HuH-7 (cell line): Measurements from ENCODE around the gene PEAK1.
A peak's percentile ranks its signal among the peaks of the same experiment; 100 is the strongest.
"Not testable (repeated sequence)": the region's sequence is repeated elsewhere in the genome, so short reads cannot be mapped to it uniquely, and the experiment has no call there.

Experiments
- DNase-seq: peaks from one replicate; pipeline ENCODE4 v3.0.0; 2011; ENCODE audit warnings: low spot score

PEAK1 gene

DNA sequence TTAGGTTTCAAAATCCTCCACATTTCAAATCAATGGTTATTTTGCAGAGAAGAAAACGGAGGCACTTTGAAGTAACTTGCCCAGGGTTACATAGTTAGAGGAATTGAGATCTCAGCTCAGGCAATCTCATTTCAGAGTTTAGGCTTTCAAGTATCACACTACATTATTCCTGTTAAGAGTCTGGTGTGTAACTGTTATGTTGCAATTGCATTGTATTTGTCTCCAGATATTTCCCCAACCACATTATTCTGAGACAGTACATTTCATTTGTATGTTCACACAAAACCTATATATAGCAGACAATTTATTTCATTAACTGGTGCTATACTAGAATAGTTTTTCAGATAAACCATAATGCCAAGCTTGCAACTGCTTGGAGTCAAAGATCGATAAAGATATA, 194.8 kb downstream of the PEAK1 start:
- DNase-seq: no peak

DNA sequence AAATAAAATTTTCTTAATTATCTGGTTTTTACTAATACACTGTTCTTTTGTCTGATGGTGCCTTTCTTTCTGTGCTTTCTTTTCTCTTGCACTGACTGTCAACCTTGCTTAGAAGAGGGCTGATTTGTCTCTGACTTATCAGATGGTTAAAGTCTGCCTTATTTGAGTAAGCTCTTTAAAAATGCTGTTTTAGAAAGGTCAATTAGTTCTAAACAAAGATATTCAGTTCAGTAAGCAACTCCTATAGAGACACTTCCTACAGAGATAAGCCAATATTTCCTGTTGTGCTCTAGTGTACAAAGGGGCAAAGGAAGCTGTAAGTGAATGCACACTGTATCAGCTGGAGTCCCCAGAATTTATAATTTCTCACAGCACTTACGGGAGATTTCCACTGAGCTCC, 195.6 kb downstream of the PEAK1 start:
- DNase-seq: peak; percentile 25

DNA sequence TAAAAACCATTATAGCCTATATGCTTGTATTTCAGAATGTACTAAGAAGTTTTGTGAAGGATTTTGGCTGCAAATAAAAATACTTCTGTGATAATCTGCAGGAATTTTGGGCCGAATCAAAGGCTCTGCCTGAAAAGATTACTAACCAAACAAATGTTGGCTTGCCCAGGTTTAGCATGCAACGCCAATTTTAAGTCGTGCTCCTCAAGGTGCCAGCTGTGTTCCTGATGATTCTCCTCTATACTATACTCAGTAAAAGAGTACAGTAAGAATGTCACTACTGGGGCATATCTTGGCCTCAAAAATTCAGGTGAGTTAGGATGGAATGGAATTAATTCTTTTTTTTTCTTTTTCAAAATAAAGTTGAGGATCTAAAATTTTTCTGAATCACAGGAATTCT, 198.2 kb downstream of the PEAK1 start:
- no peak for DNase-seq

DNA sequence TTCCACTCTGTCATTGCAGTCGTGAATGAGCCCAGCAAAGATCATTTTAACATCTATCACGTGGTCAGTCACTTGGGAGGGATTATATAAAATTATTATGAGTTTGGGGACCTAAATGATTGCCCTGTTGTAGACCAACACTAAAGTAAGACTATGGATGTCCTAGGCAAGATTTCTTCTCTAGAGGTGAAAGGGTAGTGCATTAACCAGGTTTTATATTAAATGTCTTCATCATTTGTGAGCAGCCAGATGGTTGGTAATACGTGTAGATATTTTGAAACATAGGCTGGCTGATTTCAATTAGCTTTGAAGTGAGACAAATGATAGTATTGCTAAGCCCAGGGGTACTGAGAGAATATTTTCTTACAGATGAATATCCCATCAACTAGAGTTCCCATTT, 198.7 kb downstream of the PEAK1 start:
- DNase-seq: no peak

DNA sequence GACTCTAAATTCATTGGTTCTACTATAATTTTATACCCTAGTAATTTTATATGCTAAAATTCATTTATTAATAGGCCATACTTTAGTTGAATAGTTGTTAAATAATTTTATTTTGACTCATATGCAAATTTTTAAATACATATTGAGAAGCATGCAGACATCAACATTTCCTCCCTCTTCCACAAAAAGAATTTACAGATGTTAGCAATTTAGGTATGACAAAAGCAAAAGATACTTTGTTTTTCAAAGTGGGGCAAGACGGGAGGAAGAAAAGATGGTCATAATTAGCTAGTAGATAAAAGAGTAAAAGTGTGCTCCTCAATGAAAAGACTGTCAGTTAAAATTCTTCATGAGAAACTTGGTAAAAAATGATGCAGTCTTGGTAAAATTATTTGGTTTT, 200.1 kb downstream of the PEAK1 start:
- DNase-seq: no peak

DNA sequence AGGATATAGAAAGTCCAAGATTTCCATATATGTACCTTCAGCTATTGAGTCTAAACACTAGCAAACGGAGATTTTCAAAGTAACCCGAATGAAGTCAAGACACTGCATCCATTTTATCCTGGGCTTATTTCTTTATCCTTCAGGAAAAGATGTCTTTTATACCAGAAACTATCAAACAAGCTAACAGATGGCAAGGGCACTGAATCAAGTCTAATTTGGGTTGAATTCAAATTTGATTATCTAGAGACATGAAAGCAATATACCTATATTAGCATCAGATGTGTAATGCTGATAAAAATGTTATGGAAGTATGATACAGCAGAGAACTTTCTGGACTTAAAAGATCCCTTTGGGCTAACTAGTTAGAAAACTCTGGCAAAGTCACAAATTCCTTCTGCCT, 210.7 kb downstream of the PEAK1 start:
- DNase-seq: no peak

DNA sequence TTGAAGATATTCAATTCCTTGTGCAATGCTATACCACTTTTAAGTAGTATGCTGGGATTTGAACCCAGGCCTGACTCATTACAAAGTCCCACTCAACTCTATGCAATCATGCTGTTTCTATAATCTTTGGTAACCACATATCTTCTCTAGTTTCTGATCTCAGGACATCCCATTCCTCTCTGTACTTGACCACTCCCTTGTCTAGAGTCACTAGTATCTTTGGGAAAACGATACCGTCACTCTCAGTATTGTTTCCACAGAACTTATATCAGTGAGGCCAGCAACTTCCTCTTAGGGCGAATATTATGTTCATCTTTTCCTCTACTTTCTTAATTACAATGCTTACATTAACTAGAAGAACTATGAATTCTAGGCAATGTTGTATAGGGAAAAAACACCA, 211.7 kb downstream of the PEAK1 start:
- no peak for DNase-seq

DNA sequence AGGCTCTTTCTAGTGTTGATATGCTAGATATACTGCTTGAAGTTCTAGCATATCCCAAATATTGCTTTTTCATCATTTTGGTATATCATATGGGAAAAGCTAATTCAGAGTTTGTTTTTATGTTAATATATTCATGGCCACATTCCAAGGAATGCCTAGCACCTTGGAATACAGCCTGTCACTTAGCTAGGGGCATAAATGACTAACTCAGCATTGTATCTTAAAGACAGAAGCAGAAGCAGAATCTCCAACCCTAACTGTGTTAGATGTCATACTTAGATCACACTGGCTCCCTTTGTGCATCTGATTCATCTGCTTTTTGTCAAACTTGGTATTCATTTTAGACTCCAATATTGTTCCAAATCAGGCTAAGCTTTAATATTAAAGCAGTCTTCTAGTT, 218.2 kb downstream of the PEAK1 start:
- no peak for DNase-seq

DNA sequence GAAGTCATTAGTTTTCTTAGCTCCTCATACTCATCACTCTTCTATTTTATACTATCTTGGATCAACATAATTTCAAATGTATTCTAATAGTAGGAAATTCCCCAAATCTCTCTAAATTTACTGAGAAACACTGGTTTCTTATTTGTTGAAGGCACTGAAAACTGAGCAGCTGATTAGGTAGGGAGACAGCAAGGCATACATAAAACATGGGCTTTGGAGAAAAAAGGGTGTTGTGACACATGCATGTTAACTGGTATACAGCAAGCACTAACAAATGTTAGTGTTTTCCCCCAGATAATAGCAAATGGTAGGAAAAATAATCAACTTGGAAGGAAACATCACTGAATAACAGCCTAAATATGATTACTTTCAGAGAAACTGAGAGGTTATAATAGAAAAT, 223.5 kb downstream of the PEAK1 start:
- DNase-seq: no peak

DNA sequence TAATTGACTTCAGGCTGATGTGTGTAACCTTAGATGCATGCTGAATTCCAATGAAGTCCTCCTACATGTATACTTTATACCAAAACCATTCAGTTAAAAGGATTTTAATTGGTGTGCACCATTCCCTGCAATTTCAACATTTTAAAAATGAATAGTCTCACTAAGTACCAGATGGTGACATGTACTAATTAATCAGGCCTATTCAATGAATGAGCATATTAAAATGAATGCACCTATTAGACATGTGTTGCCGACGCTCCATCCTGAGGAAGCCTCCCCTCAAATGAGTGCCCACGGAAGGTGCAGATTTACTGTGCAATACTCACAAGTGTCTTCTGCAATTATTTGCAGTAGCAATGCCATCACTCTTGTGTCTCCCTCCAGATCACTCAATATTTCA, 224.3 kb downstream of the PEAK1 start:
- DNase-seq: no peak

DNA sequence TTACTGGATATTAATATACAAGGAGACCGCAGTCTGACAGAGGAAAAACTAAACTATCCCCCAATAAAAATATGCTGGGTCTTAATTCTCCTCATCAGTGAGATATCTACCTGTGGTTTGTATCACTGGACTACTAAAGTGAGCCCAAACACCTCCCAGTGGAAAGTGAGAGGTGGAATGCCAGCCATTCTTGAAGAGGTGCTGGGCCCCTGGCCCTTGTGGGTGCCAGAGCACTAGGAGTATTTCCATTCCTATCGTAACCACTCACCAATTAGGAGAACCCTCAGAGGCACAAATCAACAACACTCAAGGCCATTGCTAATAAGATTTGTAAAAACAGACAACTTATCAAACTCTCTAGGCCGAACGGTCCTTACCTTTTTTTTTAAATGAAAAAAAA, 227.5 kb downstream of the PEAK1 start:
- DNase-seq: no peak

DNA sequence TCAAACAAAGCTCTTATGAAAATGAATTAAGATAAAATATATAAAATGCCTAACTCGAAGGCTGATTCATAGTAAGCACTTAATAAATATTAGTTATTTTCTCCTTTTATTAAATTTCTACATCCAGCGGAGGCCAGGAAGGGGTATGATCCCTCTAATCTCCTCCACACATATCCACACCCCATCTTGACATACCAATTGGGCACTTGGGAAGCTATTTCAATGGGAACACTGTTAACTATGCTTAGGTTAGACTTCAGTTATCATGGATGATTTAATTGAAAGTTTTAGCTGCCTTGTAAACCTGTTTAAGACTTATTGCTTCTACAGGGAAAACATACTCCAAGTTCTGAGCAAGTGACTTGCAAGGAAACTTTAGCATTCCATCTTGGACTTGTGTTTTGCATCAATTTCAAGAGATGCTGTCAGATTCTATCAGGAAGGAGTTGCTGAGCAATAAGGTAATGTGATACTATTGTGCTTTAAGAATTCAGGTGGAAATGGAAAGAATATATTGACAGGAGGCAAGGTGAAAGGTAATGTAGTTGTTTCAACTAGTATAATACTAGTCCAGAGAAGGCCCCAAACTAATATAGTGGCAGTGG, 228.6 kb downstream of the PEAK1 start:
- no peak for DNase-seq

DNA sequence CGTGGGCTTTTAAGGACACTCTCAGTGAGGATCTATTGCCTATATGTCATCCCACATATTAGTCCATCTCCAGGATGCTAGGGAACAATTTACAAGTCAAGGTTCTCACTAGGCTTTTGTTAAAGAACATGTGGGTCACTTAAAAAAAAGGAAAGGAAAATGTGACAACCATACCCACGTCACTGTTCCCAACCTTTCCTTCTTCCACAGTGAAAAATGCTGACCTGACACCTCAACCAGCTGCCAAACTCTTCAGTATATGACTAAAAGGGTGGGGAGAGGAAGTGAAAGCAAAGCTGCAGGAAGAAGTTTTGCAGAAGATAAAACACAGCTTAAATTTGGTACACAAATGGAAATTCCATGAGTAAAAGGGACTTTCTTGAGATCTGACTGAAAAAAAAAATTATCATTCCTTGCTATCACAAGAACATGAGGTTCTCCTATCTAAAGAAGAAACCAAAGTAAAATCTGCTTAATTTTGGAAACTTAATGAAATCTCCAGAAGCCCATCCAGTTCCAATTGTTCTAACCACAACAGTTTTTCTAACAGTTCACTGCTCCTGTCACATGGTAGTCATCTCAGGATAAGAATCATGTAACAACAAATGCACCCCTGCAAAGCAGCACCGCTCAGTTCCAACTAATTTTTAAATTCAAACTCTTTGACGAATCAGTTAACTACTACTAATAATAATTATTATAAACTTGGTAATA, 232.0 kb downstream of the PEAK1 start:
- no peak for DNase-seq

DNA sequence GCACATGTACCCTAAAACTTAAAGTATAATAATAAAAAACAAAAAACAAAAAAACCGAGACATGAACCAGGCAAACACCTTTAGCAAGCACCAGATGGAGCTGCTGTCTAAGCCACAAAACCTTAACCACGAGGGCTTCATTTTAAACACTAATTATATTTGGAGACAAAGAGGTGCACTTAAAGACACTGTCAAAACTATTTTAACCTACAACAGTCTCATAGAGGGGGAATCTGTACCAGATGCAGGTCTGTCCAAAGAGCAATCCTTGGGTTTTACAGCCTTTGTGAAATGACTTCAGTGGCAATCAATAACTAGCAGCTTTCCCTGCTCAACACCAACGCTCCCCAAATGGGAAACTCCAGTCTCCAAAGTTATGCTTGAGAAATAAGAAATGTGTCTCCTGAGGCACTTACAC, 233.3 kb downstream of the PEAK1 start:
- peak; percentile 12 for DNase-seq

DNA sequence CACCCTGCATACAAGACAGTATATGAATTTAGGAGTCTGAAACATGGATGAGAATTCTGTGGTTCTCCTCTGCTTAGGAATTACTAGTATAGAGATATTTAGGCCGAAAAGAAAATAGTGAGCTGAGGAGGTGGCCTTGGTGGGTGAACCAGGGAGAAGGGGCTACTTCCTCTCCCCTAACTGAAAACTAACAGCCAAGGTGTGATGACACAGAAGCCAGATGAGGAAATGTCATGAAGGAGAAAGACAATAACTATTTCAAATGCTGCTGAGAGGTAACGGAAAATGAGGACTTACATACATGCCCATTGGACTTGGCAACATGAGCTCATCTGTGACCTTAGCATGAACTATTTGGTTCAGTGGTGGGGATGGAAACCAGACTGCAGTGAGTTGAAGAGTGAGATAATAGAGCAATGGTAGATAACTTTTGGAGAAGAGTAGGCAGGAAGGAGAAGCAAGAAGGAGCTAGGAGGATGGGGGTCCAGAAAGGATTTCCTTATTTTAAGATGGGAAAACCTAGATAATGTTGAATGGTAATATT, 234.6 kb downstream of the PEAK1 start:
- no peak for DNase-seq

DNA sequence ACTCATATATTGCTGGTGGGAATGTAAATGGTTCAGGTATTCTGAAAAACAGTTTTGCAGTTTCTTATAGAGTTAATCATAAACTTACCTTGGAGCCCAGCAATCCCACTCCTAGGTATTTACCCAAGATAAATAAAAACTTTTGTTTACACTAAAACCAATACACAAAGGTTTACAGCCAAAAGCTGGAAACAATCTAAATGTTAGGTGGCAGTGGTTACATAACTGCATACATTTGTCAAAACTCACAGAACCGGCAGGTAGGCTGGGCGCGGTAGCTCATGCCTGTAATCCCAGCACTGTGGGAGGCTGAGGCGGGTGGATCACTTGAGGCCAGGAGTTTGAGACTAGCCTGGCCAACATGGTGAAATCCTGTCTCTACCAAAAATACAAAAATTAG, 235.6 kb downstream of the PEAK1 start:
- peak; percentile 29 for DNase-seq

DNA sequence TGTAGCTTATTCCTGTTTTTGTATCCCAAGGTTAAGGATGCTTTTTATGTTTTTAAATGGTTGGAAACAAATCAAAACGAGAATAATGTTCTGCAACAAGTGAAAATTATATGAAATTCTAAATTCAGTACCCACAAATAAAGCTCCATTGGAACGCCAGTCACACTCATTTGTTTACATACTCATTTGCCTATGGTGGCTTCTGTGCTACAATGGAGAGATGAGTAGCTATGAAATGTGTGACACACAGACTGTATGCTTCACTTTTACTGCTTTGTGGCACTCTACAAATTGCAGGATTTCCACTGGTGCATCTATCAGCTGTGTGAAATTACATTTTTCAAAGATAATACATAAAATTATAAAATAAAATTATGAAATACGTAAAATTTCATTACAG, 236.8 kb downstream of the PEAK1 start:
- DNase-seq: no peak

DNA sequence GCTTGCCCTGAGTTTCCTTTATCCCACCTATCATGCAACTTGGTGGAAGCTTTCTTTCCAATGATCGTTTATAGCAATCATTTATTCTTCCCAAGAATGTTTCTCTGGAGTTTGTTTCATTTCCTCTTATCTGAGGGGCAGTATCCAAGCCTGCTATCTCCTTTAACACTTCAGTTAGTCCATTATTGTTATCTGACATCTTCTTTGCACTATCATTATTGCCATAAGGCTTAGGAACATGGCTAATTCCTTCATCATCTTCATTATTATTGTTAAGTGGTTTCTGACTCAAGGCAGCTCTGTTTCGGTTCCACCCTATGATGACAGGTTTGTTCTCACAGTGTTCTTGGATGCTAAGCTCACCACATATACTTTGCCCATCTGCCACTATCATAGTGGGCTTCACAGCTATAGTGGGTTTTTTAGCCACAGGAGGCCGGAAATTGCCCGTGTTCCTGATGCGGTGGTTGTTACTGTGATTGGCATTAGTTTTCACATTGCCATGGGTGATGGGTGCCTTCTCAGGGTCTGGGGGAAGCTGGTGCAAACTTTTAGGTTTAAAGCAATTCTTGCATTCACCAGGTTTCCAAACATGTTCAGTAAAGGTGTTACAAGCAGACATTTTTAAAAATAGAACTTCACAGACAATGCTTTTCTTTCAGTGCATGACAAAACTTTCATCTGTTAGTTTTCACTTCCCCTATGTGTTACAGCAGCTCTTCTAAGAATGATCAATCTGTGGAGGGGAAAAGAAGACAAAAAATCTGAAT, 238.4 kb downstream of the PEAK1 start:
- DNase-seq: no peak

DNA sequence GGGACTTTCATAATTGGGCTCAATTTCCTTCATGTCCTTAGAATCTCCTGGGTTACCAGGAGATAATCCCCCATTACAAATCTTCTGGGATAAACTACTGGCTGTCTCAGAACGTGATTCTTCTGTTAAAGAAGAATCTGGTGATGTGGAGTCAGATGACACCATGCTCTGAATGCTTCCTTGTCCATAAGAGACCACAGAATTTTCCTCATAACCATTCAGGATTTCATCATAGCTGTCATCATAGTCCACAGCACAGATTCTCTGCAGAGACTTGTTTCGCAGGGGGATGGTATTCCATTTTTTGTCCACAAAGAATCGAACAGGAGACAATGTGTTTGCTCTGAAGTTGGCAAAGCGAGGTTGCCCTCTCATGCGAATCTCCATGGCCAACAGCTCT, 239.1 kb downstream of the PEAK1 start:
- DNase-seq: peak; percentile 17

DNA sequence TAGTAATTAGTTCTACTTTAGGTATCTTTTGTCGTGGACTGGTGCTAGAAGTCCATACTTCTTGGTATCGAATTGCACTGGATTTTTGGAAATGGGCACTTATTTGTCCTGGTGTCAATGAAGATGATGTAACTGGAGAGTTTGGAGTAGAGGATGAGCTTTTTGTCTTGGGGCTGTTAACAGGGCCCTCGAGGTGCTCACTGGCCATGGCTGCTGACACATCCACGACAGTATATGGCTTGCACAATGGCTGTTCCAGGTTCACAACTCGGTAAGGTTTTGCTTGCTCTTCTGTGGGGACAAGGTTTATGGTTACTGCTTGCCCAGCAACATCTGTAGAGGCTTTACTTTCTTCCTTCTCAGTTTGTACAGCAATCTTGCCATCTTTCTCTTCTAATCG, 239.6 kb downstream of the PEAK1 start:
- no peak for DNase-seq

DNA sequence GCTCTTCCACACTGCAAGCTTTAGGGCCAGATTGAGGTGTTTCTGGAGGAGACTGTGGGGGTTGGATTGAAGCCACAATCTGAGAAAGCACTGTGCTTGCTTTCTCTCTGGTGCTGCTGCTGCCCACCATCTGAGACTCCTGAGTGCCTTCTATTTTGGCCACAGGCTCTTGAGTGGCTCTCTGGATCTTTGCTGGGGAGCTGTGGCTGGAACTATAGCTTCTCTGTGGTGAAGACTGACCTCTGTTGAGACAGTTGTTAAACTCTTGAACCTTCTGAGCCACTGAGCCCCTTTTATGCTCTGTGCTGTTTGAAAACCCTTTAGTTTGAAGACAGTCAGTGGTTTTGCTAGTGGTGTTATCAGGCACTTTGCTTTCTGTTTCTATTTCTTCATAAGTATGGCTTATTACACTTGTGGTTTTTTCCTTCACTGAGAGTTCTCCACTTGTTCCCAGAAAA, 240.3 kb downstream of the PEAK1 start:
- DNase-seq: no peak

DNA sequence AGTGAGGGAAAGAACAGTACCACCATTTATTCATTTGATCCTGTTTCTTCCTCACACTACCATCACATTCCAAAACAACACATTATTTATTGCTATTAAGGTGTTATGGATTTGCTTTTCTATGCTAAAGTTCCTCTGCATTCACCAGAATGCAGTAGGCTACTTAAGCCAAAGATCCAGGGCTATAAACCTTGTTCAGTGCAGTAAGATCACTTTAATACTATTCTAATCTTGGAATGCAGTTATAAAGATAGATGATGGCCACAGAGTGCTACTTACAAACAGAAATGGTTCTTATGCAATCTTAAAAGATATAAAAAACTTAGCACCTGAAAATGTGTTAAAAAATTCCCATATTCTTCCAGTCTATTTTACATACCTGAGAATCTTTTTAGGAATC, 241.5 kb downstream of the PEAK1 start:
- DNase-seq: no peak

DNA sequence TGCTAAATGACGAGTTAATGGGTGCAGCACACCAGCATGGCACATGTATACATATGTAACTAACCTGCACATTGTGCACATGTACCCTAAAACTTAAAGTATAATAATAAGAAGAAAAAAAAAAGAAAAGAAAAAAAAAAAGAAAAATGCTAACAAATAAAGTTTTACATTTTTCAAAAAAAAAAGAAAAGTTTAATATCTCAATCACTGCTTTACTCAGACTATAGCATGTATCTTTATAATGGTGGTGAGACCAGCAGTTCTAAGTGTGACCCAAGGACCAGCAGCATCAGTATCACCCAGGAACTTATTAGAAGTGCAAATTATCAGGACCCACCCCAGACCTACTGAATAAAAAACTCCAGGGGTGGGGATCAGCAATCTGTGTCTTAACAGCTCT, 243.8 kb downstream of the PEAK1 start:
- DNase-seq: not testable (repeated sequence)
